COLO668 (cell line): ENCODE data around the gene FAM47E.

Experiments used
- DNase-seq: peaks from one replicate; lab custom pipeline; 2025; ENCODE audit not compliant: unreplicated experiment; lab: John Stamatoyannopoulos, UW

Gene FAM47E

GRCh38 chr4:76251441-76252270 lies at the start of gene FAM47E:
Gene FAM47E, plus strand, starts transcription at chr4:76251721. Its CDS starts 26 bp downstream, at chr4:76251747.
- DNase-seq, result peak; percentile 97

GRCh38 chr4:76203541-76203940 lies 48.0 kb upstream of the FAM47E start:
- no peak for DNase-seq

DNA sequence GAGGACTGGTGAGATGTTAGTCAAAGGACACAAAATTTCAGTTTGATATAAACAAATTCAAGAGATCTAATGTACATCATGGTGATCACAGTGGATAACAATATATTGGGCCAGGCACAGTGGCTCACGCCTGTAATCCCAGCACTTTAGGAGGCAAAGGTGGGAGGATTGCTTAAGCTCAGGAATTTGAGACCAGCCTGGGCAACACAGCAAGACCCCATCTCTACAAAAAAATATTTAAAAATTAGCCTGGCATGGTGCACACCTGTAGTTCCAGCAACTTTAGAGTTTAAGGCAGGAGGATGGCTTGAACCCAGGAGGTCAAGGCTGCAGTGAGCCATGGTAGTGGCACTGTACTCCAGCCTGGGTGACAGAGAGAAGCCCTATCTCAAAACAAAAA lies 46.6 kb upstream of the FAM47E start:
- no peak for DNase-seq

DNA sequence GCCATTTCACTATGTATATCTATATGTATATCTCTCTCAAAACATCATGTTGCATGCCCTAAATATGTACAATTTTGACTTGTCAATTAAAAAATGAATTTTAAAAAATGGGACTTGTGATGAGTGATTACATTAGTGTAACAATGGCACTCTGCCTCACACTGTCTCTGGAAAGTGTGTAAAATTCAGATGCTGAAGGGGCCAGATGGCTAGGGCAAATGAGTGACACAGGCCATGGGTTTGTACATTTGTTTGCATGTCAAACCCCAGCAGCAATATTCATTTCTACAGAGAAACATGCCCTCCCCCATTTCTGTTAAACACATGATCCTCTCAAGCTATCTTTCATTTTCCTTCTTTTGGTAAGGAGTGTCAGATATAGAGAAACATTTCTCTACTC lies 46.0 kb upstream of the FAM47E start:
- no peak for DNase-seq

DNA sequence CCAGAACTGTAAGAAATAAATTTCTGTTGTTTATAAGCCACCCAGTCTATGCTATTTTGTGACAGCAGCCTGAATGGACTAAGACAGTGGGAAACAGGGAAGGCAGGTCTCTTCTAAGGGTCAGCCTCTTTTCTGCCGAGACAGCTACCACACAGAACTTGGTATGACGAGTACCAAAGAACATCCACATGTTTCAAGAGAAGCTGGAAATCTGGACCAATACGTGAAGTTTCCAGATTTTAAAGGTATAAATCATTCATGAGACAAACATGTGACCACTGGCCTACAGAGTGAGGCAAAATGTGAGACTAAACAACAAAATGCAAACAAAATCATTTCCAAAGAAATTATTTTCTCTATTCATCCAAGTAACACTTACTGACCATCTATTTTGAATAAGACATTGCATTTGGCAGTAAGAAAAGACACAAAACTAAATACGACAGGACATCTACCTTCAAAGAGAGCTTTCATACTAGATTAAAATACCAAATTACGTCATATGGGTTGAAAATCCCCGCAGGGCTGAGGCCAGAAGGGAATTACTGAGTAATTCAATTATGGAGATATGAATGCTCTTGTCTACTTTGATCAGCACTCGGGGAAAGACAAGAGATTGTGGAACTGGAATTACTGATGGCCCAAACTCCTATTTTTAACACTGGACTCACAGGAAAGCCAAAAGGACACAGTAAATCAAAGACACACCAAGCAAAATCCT lies 45.1 kb upstream of the FAM47E start:
- DNase-seq, result no peak

DNA sequence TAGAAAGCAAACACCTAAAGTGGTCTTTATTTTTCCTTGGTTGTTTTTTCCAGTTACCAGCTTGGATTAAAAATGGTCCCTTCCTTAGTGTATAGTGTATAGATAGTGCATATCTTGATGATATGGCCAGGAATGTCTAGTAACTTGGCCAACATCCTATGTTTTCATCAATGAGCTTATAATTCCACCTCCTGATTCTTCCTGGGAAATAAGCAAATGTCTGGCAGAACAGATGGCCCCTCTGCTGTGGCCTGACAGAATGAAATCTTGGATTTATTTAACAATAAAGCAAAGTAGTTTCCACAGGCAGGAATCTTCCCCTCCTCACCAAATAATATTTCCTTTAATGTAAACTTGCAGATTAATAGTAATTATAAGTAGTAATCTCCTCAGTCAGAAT lies 44.0 kb upstream of the FAM47E start:
- no peak for DNase-seq

- DNase-seq, result peak; percentile 69
Observed at GRCh38 chr4:76208005-76208765, 43.3 kb upstream of the FAM47E start.

DNA sequence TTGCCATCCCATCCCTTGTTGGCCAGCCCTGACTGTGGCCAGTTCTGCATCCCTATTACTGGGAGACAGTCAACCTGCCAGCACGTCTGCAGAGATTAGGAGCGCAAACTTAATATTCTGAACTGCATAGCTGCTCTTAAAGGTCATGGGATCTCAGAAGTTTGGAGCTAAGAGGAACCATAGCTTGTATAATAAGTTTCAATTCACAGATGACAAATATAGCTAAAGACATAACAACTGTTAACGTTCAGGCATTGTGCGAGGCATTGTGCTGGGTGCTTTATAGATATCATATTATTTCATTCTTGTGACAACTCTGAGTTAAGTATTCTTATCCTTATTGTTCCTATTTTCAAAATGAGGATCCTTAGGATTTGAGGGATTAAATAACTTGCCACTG lies 41.6 kb upstream of the FAM47E start:
- DNase-seq, result no peak

DNA sequence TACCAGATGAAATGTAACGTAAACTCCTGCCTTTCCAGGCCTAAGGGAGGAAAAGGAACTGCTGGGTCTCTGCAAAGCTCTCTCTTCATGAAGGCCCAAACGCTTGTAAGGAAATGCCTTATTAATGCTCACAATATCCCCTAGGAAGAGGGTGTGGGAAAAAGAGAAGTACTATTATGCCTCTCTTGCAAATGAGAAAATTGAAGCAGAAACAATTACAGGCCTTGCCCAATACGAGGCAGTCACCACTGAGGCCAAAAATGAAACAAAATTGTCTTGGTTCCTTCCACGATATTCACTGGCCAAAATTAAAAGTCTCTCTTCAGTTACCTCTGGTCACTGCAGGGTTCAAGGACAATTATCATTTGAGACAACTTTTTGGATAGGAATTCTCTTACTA lies 41.1 kb upstream of the FAM47E start:
- no peak for DNase-seq

DNA sequence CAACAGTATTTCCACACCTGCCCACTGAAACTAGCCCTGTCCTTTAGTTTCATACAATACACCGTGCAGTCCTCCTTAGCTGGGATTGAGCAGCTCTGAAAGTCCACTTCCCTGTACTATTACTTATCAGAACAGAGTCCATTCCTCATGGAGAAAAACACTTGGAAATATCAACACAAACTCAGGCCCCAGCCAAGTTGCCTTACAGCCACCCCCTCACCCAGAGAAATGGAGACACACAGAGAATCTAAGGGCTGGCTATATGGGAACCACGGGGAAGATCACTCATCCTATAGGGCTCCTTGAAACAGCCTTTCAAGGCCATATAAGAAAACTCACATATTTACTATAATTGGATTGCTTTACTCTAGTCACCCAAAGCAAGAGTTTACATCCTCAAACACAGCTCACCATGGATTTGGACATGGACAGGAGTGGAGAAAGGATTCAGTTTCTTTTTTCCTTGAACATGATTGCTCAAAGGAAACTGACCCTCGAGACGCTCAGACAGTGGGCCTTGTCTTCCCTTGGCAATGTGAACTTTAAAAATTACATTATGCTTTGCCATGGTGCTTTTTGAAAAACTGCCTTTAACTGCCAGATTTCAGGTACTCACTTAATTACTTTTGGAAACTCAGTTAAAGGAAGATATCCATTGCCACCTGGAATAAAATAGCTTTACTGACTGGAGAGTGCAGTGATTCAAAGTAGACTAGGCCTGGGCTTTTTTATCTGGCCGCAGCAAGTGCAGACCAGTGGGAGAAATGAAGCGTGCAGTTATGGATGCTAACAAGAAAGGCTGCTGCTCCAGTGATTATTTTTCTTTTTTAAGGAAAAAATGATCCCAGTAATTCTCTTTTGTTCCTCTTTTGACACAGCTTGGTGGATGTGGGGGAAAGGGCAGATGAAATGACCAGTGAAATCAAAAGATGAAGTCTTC lies 39.5 kb upstream of the FAM47E start:
- DNase-seq, result no peak

DNA sequence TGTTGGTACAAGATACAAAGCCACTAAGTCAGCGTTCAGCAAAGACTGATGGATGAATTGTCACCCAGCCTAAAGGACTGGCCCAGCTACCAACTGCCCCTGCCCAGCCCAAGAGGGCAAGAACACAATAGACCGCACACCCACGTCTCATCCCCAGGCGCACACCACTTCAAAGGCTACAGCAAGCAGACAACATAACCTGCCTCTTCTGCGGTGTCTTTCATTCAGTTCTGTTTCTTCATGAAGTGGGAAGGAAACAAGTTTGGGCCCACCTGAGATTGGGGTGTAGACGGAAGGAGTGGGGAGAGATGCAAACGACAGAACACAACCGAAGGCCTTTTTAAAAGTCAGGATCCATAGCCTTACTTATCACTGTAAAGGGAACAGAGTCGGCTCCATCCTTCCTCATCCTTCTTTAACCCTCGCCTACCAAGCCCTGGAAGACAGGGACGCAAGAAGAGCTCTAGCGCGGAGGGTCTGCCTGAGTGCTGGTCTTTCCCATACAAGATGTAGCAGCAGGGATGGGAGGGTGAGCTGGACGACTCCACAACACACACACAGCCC lies 38.6 kb upstream of the FAM47E start:
- peak; percentile 42 for DNase-seq

DNA sequence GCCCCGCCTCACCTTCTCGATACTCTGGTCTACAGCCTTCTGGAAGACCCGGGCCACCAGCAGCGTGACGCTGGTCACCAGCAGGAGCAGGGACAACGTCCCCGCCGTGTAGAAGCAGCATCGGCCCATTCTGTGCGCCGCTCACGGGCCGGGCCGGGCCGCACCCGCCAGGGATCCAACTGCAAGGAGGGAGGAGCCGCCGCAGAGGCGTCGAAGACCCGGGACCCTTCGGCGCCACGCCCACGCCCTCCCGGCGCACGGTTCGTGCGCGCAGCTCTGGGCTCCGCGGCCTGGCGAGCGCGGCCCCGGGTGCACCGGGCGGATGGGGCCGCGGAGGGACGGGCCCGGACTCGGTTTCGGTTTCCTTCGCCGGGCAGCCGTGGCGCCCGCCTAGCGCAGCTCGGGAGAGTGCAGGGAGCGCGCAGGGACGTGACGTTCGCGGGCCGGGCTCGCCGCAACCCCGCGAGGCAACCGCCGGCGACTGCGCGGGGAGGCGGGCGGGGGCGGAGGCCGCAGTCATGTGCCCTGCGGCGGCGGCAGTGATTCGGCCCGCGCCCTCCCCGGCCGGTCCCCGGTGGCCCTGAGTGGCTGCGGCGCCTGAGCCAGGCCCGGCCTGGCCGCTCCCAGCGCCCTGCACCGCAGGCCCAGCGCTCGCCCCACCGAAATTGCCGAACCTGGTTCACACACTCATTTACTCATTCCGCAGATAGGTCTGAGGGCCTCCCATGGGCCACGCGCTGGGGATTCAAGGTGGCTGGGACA lies 37.9 kb upstream of the FAM47E start, which contains the start of gene SCARB2:
SCARB2 (minus strand) TSS at position 410 of the 762 bp plus-strand sequence; CDS start at position 129, 281 bp downstream.
- peak; percentile 93 for DNase-seq

DNA sequence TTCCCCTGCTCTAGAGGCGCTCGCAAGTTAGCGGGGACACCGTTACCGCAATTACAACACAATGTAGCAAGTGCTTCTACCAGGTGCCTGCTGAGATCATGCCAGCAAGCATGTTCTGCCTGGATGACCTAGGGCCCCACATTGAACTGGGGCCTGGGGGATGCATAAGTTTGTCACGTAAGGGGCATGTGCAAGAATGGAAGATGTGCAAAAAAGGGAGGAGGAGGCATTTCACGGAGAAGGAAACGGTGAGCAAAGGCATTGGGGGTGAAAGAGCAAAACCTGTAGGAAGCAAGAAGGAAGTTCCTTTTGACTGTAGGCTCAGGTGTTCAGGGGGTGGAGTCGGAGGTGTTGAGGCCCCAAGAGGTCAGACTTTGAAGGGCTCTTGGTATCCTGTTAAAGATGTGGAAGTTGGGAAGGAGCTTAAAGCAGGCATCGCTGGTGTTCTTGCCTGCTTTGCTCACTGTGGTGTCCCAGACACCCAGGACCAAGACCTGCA lies 37.3 kb upstream of the FAM47E start:
- no peak for DNase-seq

- DNase-seq, result no peak
Observed at GRCh38 chr4:76215077-76215476, 36.4 kb upstream of the FAM47E start.

GRCh38 chr4:76216524-76216923 lies 35.0 kb upstream of the FAM47E start:
- DNase-seq, result no peak

GRCh38 chr4:76216975-76217814 lies 34.3 kb upstream of the FAM47E start:
- peak; percentile 15 for DNase-seq

- DNase-seq, result no peak
Observed at GRCh38 chr4:76219299-76220055, 32.0 kb upstream of the FAM47E start.

DNA sequence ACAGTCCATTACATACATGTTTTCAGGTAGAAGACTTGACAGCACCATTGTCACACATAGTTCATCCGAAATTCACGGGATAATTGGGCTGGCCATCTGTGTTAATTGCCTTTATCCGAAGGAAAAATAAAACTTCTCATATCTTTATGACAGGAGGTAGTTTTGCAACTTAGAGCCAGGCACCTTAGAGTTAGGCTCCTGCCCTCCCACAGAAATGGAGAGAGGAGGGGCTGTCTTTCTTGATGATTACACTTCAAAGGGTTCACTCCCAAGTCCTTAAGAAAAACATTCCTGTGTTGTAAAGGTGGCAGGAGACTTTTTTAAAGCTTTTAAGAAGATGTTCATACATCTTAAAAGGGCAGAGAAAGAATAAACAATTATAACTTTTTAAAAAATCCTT lies 27.4 kb upstream of the FAM47E start:
- no peak for DNase-seq
